Measurements from ENCODE around the gene CCDC149.

- no peak for TF ChIP-seq EZH2 (IDR thresholded peaks at IDR 0.05; ENCODE audit: borderline replicate concordance, low read length)
- TF ChIP-seq CTCF (conservative IDR thresholded peaks at IDR 0.05 in 1 of 2, IDR thresholded peaks at IDR 0.05 in 1 of 2; ENCODE audit: extremely low read depth in 1 of 2, insufficient read depth in 1 of 2, low read depth in 1 of 2, low read length in 2 of 2) = no peak
These were observed 101.8 kb downstream of the CCDC149 start for GRCh38 chr4:24810871-24811631.

All from mammary epithelial cell (primary cell).